CD4-positive, alpha-beta T cell treated with Interleukin-21 for 1 hour (primary cell): ENCODE data around the gene ONECUT1.

Experiments used
- DNase-seq: peaks from one replicate; pipeline ENCODE4 v3.0.0-alpha.2; 2020

ONECUT1 gene

DNA sequence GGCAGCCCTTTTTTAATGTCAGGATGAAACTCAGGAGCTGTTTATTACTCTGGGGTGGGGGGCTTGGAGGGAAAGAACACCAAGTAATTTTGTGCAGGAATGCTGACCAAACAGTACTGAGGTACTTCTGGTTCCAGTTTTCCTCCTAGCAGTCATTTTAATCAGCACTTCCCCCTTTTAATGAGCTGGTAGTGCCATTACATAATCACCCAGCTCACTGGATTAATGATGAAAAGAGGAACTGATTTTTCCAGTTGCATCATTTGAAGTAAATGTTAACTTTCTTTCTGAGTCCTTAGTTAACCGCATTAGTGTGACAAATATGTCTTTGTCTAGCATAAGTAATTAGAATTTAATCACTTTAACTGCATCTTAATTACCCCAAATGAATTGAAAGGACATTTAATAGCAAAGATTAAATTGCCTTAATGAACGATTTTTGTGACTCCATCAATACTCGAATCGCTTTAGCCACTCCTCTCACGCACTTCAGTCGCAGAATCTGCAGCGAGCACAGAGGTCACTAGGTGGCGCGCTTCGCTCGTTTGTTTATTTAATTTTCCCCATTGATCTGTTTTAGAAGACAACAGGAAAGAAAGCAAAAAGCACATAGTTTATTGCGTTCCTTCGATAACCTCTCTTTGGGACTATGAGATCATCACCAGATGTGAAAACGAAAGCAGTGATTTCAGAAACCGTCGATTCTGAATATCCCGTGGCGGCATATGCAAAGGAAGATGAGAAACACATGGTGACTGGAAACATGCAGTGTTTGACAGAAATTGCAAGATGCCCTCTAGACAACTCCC, 9.8 kb downstream of the ONECUT1 start:
- DNase-seq, result peak; percentile 66

DNA sequence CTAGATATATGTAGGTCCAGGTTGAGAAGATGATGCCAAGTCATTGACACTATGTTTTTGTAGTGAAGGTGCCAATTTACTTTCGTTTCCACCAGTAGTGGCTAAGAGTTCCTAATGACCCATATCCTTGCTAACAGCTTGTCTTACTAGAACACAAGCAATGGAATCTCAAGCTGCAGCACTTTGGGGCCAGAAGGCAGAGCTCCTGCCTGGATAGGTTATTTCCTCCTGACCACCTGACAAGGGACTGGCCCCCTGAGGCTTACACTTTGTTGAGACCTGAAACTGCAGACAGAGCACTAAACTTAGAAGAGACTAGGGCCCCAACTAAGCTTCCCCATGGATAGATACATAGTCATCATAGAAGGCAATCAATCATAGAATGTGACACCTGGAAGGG, 11.7 kb downstream of the ONECUT1 start:
- DNase-seq, result no peak

DNA sequence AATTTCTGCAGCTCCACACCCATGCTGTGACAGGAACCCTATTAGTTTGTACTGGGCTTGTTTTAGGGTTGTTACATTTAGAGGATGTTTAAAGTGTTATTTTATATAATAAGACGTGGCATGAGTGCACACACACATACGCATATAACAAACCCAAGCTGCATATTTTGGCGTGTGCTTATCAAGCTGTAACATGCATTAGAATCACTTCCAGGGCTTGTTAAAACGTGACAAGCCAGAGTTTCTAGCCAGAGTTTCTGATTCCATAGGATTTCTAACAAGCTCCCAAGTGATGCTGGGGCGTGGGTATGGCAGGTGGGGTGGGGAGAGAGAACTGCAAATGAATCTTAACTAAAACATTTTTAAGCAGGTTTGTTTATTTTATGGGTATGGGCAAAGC, 17.4 kb downstream of the ONECUT1 start:
- no peak for DNase-seq

DNA sequence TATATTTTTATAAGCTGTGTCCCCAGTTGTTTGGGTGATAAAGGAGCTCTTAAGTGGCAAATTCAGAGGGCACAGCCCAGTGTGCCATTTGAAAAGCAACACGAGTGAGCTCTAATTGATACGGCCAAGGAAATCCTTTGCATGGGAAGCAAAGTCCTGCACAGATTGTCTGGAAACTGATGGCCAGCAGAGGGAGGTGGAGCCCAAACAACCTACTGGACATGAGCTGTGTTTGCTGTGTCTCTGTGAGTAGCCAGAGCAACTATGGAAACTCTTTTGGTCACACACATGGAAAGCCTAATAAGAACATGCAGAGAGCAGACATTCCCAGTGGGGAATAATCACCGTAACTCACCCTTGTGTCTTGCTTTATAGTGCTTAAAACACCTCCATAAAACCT, 24.4 kb downstream of the ONECUT1 start:
- no peak for DNase-seq

DNA sequence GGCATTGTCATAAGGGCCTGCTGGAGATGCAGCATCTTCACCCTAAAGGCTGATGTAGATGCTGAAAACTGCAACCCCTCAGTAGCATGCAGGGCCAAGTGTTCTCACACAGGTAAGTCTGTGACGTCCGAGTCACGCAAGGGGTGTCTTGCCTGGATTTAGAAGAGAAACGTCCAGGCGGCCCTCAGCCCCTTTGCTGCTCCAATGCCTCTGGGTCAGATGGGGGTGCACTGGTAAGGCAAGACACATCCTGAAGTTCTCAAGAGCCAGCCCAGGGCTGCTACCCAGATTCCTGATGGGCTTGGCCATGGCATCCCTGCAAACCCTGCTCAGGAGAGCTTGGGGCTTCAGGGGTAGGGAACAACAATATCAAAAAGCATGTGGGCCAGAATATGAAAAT, 25.4 kb downstream of the ONECUT1 start:
- DNase-seq, result no peak

DNA sequence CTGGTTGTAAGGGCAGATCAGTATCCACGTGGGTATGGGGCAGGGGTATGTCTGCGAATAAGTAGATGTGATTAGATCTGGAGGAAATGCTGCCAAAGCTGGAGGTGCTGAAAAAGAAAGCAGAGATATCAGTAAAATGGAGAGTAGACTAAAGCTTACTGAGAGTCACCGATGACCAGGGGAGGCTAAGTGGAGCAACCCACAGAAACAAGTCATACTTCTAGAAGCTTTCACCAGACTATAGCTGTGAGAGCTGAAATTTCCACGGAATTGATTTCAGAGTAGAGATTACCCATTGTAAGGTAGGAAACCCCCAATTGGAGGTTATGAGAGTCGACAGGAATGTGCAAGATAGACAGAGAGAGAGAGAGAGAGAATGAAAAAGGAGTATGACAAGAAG, 27.5 kb downstream of the ONECUT1 start:
- no peak for DNase-seq

DNA sequence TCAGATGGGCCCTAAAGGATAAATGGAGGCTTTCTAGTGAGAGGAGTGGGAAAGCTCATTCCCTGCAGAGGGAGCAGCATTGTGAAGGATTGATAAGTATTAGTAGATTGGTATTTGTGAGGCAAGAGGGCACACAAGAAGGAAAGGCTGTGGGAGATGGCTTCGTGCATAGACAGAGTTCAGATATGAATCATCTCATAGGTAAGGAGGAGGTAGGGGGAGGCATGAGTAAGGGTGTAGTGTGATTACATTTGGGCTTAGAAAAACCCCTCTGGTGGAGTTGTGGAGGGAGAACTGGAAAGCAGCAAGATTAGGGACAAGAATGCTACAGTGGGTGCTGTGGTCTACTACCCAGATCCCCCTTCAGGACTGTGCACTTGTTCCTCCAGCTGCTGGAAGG, 29.6 kb downstream of the ONECUT1 start:
- no peak for DNase-seq

DNA sequence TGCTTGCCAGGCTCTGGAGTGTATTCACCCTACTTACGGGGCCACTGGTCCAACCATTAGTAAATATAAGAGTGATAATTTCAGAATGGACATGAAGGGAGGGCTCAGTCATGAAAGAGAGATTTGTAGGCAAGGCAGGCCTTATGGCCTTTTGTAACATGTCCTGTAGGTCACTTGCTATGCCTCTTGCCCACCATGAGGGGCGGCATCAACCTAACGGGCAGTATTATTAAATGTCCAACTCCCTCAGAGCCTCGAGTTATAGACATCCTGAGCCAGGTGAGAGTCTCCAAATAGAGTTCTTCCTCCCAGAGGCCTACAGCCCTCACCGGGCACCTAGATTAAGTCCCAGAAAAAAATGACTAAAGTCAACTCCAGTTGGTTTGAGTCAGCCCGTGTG, 30.2 kb downstream of the ONECUT1 start:
- DNase-seq, result no peak

DNA sequence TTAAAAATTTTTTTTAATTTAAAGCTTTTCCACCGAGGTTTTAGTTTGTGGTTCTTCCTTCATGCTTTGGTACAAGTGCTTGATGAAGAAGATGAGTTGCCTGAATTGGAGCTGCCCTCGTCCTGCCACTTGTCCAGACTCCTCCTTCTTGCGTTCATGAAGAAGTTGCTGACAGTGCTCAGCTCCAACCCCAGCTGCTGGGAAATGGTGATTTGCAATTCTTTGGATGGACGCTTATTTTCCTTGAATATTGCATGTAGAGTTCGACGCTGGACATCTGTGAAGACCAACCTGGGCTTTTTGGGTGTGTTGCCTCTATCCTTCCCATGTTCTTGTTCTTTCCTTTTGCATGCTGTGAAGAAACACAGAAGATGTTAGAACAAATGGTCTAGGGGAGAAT, 32.6 kb downstream of the ONECUT1 start:
- DNase-seq, result no peak

DNA sequence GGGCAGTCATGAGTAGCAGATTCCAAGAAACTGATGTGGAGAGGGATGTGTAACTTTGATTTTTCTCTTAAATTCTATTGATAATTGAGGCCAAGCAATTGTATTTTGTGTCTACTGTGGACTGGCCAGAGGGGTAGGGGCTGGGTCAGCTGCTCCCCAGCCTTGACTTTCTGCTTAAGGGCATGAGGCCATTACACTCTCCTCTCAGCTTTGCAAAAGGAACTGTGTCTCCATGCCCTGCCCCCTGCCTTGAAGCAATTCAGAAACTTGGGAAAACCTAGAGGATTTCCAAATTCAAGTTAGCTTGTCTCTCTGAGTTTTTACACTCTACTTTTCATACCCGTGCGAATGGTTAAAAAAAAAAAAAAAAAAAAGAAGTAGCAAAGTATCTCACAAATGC, 38.6 kb downstream of the ONECUT1 start:
- DNase-seq, result no peak

DNA sequence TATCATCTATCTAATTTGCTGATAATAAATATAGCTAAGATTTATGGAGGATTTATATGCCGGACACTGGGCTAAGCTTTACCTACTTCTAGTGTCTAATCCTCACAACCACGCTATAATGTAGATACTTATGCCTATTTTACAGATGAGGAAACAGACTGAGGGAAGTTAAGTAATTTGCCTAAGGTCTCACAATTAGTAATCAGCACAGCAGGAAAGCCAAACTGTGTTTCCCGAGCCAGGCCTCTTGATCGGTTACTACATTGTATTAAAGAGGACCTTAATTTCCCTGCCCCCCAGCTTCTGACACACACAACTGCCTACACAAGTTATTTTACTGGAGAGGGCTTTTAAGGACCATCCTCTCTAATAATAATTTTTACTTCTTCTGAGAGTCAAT, 40.9 kb downstream of the ONECUT1 start:
- no peak for DNase-seq

DNA sequence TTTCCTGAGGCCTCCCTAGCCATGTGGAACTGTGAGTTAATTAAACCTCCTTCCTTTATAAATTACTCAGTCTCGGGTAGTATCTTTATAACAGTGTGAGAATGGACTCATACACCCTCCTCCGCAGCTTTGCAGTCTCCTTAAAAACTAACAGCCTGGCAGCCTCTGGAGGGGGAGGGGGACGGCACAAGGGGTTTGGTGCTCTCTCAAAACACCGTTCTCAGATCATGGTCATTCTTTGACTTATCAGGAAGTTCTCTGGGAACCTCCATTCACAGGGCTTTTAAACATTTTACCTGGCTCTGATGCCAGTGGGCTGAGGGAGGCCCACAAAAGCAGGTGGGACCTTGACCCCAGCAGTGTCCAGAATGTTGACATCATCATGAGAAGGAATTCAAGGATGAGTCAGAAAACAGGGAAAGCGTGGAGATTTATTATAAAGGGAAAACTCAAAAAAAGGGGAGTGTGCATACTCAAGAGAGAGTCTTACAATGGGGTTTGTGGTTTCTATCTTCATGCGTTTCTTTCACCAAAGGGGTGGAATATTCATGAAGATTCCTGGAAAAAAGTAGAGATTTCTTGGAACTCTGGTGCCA, 43.9 kb downstream of the ONECUT1 start:
- no peak for DNase-seq

DNA sequence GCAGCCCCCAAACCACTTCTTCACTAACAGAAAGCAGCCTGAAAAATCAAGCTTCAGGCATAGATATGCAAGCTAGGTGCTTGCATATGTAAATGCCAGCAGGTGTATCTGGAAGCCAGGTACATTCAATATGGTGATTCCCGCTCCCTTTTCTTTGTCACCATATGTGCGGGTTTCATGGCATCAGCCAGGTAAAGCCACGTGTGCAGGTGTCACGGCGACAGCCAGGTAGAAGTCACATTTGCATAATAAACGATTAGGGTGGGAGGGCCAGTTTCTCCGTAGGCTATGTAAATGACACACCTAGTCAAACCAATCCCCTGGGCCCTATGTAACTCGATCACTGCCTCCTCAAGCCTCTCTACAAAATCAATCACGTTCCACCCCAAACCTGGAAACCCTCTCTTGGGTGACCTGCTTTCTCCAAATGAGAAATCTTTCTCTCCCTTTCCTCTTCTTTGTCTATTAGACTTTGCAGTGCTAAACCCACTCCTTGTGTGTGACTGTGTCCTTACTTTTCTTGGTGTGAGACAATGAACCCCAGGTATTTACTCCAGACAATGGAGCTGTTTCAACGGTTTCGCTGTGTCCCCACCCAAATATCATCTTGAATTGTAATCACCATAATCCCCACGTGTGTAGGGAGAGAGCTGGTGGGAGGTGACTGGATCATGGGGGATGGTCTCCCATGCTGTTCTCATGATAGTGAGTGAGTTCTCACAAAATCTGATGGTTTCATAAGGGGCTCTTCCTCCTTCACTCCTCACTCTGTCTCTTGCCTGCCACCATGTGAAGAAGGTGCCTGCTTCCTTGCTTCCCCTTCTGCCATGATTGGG, 44.6 kb downstream of the ONECUT1 start:
- DNase-seq, result no peak

DNA sequence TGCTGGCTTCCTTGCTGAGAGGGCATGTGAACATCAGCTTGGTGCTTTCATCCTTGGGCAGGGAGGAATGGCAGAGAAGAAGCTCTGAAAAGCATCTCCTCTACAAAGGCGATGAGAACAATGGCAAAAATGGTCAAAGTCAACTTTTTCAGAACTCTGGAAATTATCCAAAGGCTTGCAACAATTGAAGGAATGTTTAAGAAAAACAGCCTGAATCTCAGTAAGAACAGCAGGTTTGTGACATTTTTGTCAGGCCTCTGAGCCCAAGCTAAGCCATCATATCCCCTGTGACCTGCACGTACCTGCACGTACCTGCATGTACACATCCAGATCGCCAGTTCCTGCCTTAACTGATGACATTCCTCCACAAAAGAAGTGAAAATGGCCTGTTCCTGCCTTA, 51.8 kb downstream of the ONECUT1 start:
- no peak for DNase-seq

DNA sequence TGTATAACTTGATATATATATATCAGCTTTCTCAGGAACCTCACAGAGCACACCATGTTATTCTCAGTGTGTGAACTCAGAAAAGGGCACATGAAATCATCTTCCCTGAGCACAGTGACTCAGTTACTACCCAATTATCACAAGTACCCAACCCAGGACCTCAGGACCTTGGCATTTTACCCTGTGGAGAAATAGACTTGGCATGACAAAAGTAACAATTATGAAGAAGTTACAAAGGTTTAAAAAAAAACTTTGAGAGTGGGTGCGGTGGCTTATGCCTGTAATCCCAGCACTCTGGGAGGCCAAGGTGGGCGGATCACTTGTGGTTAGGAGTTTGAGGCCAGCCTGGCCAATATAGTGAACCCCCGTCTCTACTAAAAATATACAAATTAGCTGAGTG, 52.4 kb downstream of the ONECUT1 start:
- no peak for DNase-seq

DNA sequence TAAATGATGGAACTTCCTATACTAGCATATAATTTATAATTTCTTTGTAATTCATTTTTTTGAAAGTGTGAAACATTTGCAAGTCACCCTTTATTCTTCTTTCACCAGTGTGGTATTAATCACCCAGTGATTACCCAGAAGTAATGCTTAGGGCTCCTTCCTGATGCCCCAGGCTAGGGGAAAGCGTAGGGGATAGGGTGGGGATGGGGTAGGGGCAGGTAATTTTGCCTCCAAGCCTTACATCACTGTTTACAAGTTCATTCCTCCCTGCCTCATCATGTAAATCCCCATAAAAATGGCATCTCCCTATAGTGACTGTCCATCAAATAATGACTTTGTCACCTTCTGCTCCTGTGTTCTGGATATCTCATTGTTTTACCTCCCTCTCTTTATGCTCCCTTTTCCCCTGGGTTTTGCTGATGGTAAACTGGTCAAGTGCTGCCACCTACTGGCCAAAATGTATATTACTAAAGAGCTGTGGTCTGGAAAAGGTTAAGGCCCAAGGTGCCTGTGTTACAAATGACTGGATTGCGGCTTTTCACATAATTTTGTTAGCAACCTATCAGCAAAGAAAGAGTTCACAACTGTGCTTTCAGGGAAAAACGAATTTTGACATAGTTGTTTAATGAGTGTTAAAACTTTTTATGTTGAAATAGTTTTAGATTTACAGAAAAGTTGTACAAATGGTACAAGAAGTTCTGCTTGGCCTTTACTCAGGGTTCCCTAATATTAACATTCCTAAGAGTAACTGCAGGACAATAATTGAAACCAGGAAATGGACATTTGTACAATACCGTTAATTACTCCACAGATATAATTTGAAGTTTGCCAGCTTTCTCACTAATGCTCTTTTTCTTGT, 54.7 kb downstream of the ONECUT1 start:
- DNase-seq, result peak; percentile 86

DNA sequence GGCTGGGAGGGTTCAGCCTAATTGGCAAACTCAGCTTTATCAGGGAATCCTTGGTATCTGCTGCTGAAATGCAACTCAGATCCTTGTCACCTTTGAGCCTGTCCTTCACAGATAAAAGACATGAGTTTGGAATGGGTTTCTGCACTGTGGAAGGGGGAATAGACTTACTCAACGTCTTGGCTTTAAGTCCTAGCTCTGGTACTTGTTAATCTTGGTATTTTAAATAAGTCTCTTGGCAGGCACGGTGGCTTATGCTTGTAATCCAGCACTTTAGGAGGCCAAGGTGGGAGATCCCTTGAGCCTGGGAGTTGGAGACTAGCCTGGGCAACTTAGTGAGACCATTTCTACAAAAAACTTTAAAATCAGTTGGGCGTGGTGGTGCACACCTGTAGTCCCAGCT, 55.8 kb downstream of the ONECUT1 start:
- DNase-seq, result no peak

DNA sequence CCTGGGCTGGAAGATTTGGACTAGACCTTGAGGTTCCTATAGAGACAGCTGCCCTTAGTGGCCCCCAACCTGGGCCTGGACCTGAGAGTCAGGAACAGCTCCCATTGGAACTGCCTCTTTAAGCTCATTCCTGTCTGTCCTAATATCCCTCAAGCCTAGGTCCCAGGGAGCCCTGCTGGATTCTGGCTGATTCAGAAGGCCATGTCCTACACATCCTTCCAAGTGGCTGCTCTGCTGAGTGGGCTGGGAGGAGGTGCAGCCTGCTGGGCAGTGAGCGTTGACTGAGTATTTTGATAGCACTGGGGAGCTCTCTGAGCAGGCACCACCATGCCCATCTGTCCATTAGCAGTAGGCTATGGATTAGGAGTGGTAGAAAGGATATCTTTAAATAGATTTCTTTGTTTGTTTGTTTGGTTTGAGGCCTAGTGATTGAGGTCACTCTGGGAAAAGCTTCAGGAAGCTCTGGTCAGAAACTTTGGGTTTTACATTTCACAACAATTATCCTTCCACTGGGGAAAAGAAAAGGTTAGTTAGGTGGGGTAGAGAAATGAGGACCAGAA, 56.4 kb downstream of the ONECUT1 start:
- DNase-seq, result no peak

DNA sequence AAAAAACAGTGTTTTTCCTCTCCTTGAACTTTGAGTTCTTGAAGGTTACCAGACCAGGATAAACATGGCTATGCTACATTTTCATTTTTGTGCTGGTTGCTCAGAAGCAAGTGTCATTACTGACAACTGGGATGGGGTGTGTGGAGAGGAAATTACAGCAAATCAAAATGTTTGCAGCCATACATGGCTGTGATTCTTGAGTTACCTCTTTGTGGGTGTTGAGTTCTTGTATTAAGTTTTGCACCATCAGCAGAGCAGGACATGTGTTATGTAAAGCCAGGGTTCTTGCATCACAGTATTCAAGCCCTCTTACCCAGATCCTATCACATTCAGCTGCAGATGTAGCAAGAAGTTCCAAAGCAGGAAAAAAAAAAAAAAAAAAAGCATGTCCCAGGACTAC, 57.0 kb downstream of the ONECUT1 start:
- DNase-seq, result no peak

DNA sequence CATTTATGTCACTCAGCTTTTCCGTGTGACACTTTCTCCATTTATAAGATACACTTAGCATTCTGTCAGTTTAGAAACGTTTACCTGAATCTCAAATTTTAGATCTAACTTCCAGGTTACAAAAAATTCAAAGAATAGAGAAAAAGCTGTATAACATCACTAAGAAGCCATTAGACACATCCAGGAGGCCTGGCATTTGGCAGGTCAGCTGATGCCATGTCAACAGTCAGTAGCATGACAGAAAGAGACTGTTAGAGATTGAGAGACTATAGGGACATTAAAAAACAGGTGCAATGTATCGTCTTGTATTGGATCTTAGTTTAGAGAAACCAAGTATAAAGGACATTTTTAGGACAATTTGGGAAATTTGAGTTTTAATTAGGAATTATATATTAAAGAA, 57.6 kb downstream of the ONECUT1 start:
- no peak for DNase-seq

DNA sequence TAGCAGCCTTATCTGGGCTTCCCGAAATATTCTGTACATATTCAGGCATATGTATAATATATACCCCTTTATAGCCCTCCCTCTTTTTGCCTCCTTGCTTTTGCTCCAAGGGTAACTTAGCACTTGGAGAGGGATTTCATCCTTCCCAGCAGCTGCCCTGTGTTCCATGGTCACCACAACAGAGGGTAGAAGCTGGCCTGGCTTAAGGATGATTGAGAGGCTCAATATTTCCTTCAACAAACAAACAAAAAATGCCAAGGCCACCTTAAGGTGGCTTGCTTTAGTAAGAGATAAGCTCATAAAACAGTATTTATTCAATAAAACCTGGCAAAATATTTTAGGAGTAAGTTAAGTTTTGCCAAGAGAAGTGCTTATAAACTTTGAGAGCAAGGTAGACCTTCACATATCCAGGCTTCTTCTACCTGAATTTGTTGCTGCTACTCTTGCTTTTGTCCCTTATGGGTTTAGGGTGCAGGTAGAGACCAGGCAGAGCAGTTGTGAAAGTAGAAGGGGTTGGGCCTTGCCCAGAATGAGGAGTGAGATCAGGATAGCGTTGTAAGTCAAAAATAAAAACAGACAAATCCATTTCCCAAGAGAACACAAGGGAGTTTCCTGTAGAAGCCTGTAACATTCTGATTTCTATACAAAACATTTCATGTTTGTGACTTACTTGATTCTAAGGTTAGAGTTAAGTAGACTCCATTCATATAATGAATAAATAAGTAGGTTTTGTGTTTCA, 58.2 kb downstream of the ONECUT1 start:
- no peak for DNase-seq

DNA sequence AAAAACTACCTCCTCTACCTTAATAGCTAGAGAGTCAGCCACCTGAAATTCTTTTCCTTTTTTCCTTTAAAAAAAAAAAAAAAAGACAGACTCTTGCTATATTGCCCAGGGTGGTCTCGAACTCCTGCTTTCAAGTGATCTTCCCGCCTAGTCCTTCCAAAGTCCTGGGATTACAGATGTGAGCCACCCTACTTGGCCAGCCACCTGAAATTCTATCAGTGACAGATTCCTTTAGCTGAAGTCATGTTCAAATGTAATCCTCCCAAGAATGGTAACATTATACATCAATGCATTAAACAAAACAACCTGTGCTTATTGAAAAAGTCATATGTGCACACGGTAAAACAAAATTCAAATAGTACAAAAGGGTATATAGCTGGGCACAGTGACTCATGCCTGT, 59.1 kb downstream of the ONECUT1 start:
- DNase-seq, result no peak
